GM20000 (cell line): ENCODE results near the gene WWC2.

ENCODE experiments used
- DNase-seq: peaks from one replicate; pipeline ENCODE4 v3.0.0; 2012; ENCODE audit warnings: low spot score
- TF ChIP-seq, protein P1 (sequence below): IDR thresholded peaks from 2 replicates; pipeline ENCODE4 v1.5.1; 2012; ENCODE audit warnings: mild to moderate bottlenecking, control low read depth; ENCODE audit errors: extremely low read depth, missing control alignments

WWC2 gene

DNA sequence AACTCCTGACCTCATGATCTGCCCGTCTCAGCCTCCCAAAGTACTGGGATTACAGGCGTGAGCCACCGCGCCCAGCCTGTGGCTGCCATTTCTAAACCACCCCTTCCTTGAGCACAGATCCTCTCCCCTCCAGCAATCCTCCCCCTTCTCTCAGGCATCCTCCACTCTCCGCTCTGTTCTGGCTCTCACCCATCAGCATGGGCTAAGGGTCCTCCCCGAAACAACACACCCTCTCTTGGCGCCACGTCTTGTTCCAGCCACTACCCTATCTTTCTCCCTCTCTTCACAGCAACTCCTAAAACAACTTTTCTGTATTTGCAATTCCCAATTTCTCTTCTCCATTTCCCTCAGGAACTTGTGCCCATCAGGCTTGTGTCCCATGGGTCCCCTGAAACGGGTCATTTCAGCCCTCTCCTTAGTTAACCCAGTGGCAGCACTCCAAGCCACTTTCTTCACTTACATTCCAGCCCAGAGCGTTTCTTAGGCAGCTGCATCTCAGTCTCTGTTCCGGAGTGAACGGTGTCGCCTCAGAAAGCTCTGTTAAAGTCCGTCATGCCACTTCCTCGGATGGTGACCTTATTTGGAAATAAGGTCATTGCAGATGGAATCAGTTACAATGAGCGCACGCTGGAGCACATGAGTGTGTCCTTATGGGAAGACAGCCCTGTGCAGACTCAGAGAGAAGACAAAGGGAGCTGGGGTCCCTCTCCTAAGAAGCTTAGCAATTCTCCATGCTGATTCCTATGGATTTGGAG lies 251.4 kb downstream of the WWC2 start:
- TF ChIP-seq, protein P1, sequence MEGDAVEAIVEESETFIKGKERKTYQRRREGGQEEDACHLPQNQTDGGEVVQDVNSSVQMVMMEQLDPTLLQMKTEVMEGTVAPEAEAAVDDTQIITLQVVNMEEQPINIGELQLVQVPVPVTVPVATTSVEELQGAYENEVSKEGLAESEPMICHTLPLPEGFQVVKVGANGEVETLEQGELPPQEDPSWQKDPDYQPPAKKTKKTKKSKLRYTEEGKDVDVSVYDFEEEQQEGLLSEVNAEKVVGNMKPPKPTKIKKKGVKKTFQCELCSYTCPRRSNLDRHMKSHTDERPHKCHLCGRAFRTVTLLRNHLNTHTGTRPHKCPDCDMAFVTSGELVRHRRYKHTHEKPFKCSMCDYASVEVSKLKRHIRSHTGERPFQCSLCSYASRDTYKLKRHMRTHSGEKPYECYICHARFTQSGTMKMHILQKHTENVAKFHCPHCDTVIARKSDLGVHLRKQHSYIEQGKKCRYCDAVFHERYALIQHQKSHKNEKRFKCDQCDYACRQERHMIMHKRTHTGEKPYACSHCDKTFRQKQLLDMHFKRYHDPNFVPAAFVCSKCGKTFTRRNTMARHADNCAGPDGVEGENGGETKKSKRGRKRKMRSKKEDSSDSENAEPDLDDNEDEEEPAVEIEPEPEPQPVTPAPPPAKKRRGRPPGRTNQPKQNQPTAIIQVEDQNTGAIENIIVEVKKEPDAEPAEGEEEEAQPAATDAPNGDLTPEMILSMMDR: no peak
- DNase-seq: no peak

DNA sequence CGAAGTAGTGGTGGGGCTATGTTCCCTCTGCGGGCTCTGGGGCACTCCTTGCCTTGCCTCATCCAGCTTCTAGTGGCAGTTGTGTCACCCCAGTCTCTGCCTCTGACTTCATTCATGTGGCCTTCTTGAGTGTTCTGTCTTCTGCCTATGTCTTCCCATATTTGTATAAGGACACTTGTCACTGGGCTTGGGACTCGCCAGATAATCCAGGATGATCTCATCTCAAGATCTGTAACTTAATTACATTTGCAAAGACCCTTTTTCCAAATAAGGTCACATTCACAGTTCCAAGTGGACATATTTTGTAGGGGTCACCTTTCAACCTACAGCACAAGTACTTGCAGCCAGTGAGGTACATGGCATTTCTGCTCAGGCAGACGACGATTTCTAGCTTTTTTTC lies 253.5 kb downstream of the WWC2 start:
- no peak for DNase-seq
- TF ChIP-seq, protein P1: no peak

DNA sequence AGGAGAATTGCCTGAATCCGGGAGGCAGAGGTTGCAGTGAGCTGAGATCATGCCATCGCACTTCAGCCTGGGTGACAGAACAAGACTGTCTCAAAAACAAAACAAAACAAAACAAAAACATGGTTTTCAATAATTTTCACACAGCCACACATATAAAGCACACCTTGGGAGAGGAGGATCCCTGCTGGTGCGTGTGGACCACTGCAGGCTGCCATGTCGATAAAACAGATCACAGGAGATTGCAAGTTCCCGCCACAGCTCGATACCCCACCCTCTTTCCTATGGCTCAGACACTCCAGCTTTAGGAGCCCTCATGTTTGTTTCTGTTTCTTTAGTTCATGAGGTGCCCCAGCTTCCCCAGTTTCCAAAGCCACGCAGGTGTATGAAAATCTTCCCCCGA lies 254.5 kb downstream of the WWC2 start:
- DNase-seq: no peak
- TF ChIP-seq, protein P1: no peak

DNA sequence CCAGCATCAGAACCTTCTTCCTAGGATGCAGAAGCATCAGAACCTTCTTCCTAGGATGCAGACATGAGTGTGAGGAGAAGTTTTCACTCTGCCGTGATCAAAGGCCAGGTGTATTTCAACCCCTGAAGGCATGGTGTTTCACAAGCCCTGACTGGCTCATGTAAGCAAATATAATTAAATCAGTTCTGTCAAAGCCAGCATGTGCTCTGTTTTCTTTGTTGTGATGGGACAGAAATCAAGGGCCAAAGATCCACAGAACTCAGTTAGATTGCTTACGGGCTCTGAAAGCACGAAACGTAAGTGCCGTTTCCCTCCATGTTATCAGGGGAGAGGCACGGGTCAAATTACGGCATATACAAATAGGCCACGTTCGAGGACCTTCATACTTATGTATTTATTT lies 255.2 kb downstream of the WWC2 start:
- TF ChIP-seq, protein P1: no peak
- DNase-seq: no peak

DNA sequence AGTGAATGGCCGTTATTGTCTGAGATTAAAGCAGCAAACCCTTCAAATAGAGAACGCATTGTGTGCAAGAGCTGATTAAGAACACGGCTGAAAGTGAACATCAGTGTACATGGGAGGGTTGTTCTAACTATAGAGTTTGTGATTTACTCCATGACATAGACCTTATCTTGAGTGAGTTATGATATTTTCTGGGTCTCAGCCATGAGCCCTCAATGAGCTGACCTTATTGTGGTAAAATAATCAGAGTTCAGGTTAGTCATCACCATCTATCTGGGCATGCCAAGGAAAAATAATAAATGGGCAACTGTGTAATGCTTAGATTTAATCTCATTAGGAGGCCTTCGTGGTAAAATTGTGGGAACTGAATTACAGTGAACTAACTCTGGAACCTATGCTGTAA lies 256.3 kb downstream of the WWC2 start:
- no peak for DNase-seq

DNA sequence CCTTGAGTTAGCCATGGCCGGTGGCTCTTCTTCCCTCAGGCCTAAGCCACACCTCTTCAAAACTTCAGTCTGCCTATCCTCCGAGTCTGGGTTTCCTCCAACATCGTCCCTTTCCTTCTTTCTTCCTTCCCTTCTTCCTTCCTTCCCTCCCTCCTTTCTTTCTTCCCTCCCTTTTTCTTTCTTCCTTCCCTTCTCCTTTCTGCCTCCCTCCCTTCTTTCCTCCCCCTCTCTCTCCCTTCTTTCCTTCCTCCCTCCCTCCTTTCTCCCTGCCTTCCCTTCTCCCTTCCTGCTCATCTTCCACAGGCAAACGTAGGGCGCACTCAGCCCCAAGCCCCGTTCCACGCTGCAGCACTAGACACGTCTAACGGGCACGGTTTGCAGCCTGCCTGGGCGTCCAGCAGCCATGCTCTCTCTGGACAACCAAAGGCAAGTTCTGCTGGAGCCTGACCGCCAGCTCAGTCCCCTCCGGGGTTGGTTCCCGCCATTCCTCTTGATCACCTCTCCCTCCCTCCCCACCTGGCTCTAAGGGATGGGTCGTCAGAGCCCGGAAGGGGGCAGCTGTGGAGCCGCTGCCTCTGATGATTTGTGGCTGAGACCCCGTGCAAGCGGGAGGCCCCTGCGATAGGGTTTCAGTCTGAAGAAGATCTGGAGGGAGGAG lies 257.2 kb downstream of the WWC2 start:
- DNase-seq: no peak
- TF ChIP-seq, protein P1: no peak

More for the DNA sequence above, 256.3 kb downstream of the WWC2 start:
- TF ChIP-seq, protein P1: no peak

DNA sequence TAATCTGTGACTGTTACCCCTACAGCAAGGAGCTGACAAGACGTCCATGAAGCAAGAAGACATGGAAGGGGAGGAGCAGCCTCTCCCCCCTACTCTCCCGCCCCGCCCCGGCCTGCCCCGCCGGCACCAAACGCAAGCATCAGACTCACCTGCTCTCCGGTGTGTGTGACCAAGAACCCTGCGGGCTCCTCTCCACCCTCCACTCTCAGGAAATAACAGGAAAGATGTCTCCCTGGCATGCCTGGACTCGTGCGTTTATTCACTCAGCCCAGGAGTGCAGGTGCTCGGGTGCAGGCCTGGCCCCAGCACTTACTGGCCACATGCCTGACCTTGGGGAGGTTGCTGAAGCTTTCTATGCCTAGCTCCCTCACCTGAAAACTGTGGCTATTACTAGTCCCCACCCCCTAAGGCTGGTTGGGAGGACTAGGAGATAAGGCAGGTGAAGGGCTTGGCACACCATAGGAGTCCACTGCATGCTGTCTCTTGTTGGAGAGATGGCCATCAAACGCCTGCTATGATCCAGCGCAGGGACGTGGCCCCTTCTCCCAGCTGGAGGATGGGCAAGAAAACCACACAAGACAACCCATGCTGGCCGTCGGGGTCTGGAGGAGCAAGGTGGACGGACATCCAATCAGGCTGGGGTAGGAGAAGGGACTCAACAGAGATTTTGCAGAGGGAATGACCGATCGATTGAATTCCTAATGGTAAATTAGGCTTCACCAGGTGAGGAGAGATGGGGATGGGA lies 258.0 kb downstream of the WWC2 start:
- DNase-seq: no peak
- TF ChIP-seq, protein P1: no peak
